ENCODE measurements around the gene CASKIN1.
A peak's percentile ranks its signal among the peaks of the same experiment; 100 is the strongest.

GRCh38 chr16:2174396-2175131 lies 21.8 kb downstream of the CASKIN1 start:
- TF ChIP-seq POLR2AphosphoS5 (IDR thresholded peaks at IDR 0.05) = peak; percentile 14 to 68 (median 66)
- TF ChIP-seq CTCF (IDR thresholded peaks at IDR 0.05 in 8 of 11, conservative IDR thresholded peaks at IDR 0.05 in 3 of 11) = no peak

All from spleen (tissue), 7 donors.